A549 treated with Mapracorat at 1 μM for 4 hours (cell line): Measurements from ENCODE around the gene SIGLEC15. TPM values are rescaled to one million over a fixed set of nuclear protein-coding genes. Genes with fewer than 3 reads are reported as not detected.

Experiments
- total RNA-seq: library from RNA; stranded (reverse); fragments of 200-300 nt; extraction: Qiagen RNA extraction; gene quantifications from 5 replicates; pipeline ENCODE4 v1.2.3, GENCODE V29; 2022

SIGLEC15 gene, protein sequence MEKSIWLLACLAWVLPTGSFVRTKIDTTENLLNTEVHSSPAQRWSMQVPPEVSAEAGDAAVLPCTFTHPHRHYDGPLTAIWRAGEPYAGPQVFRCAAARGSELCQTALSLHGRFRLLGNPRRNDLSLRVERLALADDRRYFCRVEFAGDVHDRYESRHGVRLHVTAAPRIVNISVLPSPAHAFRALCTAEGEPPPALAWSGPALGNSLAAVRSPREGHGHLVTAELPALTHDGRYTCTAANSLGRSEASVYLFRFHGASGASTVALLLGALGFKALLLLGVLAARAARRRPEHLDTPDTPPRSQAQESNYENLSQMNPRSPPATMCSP
- total RNA-seq: not detected in 5 replicates

DNA sequence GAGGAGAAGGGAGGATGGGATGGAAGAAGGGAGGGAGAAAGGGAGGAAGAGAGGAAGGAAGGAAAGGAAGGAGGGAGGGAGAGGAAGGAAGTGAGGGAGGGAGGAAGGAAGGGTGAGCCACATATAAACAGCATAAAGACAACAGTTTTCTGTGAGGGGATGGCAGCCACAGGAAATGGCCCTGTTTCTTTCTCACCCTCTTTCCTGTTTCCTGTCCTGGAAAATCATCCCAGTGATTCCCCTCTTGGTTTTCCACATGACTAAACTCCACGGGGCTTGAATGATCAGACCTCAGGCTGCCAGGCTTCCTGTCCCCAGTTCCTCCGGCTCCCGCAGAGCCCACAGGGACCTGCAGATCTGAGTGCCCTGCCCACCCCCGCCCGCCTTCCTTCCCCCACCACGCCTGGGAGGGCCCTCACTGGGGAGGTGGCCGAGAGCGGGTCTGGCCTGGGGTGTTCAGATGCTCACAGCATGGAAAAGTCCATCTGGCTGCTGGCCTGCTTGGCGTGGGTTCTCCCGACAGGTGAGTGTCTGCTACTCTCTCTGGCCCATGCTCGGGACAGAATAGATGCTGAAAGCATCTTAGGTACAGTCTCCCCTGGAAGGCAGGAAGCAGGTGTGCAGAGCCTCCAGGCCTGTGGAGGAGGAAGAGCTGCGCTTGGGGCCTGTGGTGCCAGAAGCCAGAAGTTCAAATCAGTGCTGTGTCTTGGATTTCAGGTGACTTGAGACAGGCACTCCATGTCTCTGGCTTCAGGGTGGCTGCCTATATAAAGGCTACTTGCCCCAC, at the start of gene SIGLEC15:
Gene SIGLEC15, plus strand, starts transcription at position 418 of the 787 bp plus-strand sequence. Its CDS starts 54 bp downstream, at position 472.

Other genes with a start within 250 kb of the SIGLEC15 start
- gene SLC14A2, start 210.2 kb upstream of the SIGLEC15 start, total RNA-seq: not detected in 5 replicates
- 0.36 TPM in 1 of 5 replicates, not detected in the others for gene SLC14A1, start 101.5 kb upstream of the SIGLEC15 start, total RNA-seq
- 3.3 to 4.1 TPM (median 3.8 TPM) in 5 replicates for gene EPG5, start 141.7 kb downstream of the SIGLEC15 start, total RNA-seq
- gene PSTPIP2, start 246.6 kb downstream of the SIGLEC15 start, total RNA-seq: 0.17 to 0.52 TPM (median 0.23 TPM) in 5 replicates